Measurements from ENCODE around the gene BMP10.

DNA sequence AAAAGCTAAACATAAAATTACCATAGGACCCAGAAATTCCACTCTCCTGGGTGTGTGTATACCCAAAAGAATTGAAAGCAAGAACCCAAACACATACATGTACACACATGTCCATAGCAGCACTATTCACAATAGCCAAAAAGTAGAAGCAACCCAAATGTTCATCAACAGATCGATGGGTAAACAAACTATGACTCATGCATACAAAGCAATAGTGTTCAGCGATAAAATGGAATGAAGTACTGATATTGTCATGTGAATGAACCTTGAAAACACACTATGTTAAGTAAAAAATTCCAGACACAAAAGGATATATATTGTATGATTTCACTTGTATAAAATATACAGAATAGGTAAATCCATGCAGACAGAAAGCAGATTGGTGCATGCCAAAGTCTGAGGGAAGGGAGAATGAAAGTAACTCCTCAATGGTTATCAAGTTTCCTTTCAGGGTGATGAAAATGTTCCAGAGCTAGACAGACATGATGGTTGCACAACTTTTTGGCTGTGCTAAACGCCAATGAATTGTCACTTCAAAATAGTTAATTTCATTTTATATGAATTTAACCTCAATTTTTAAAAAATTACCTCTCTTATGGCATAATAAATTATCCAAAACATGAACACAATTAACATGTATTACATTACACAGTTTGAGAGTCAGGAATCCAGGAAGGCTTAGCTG is 46.0 kb upstream of the BMP10 start:
- TF ChIP-seq, protein P1, sequence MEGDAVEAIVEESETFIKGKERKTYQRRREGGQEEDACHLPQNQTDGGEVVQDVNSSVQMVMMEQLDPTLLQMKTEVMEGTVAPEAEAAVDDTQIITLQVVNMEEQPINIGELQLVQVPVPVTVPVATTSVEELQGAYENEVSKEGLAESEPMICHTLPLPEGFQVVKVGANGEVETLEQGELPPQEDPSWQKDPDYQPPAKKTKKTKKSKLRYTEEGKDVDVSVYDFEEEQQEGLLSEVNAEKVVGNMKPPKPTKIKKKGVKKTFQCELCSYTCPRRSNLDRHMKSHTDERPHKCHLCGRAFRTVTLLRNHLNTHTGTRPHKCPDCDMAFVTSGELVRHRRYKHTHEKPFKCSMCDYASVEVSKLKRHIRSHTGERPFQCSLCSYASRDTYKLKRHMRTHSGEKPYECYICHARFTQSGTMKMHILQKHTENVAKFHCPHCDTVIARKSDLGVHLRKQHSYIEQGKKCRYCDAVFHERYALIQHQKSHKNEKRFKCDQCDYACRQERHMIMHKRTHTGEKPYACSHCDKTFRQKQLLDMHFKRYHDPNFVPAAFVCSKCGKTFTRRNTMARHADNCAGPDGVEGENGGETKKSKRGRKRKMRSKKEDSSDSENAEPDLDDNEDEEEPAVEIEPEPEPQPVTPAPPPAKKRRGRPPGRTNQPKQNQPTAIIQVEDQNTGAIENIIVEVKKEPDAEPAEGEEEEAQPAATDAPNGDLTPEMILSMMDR (IDR thresholded peaks at IDR 0.05) = no peak
- TF ChIP-seq EP300 (IDR thresholded peaks at IDR 0.05) (no peak), POLR2A (IDR thresholded peaks at IDR 0.05) (no peak)

Measured in ovary (tissue), 3 donors.